K562 (cell line): Measurements from ENCODE around the gene SEC24C. TPM values are rescaled to one million over a fixed set of nuclear protein-coding genes. Genes with fewer than 3 reads are reported as not detected.
A peak's percentile ranks its signal among the peaks of the same experiment; 100 is the strongest.

Experiments used
- BRD9 ChIP-seq: fragments of 450-650 bp; IDR thresholded peaks from 2 replicates; pipeline ENCODE4 v1.6.1; 2018; ENCODE audit warnings: low read depth; ENCODE audit not compliant: partially characterized antibody
- CEBPB ChIP-seq: fragments of 450-650 bp; IDR thresholded peaks from 2 replicates; pipeline ENCODE4 v1.6.1; 2016; ENCODE audit warnings: missing genetic modification characterization, missing compliant biosample characterization
- DMBX1 ChIP-seq: fragments of 250-450 bp; sonication (Bioruptor Pico); IDR thresholded peaks from 2 replicates; pipeline ENCODE4 v1.8.0; 2022; ENCODE audit warnings: inconsistent platforms, mild to moderate bottlenecking, moderate library complexity, borderline replicate concordance
- DPF2 ChIP-seq: fragments of 450-650 bp; IDR thresholded peaks from 2 replicates; pipeline ENCODE4 v1.6.1; 2016
- ETV1 ChIP-seq: fragments of 450-650 bp; conservative IDR thresholded peaks from 2 replicates; pipeline ENCODE4 v1.6.1; 2016; ENCODE audit warnings: missing genetic modification characterization, control low read depth, low read depth, missing compliant biosample characterization
- GATAD2B ChIP-seq: fragments of 450-650 bp; IDR thresholded peaks from 2 replicates; pipeline ENCODE4 v1.6.1; 2017; ENCODE audit warnings: mild to moderate bottlenecking, borderline replicate concordance
- HLTF ChIP-seq: fragments of 450-650 bp; IDR thresholded peaks from 2 replicates; pipeline ENCODE4 v1.6.1; 2016
- KDM1A ChIP-seq, 2 experiments: fragments of 450-650 bp; IDR thresholded peaks; 2 replicates each; pipeline ENCODE4 v1.6.1; 2016; ENCODE audit warnings: mild to moderate bottlenecking in 2 of 2
- MIER1 ChIP-seq: fragments of 450-650 bp; IDR thresholded peaks from 2 replicates; pipeline ENCODE4 v1.6.1; 2016; ENCODE audit warnings: antibody characterized with exemption, mild to moderate bottlenecking, low read depth
- NR2C2 ChIP-seq, 2 experiments: fragments of 200-800 bp in 1 of 2; sonication (Bioruptor generic) in 1 of 2; sonication (generic) in 1 of 2; formaldehyde crosslinking in 1 of 2; IDR thresholded peaks; 2 replicates each; pipeline versions ENCODE4 v1.6.1 to v1.8.0; 2016 to 2022; ENCODE audit warnings: mild to moderate bottlenecking in 1 of 2, missing compliant biosample characterization in 1 of 2, missing genetic modification characterization in 1 of 2, missing genetic modification reagents in 1 of 2
- POLR2H ChIP-seq: IDR thresholded peaks from 2 replicates; pipeline ENCODE4 v1.6.1; 2016; ENCODE audit warnings: missing genetic modification characterization, low read depth, mild to moderate bottlenecking, control low read depth, missing compliant biosample characterization, moderate library complexity
- SNIP1 ChIP-seq: fragments of 450-650 bp; IDR thresholded peaks from 2 replicates; pipeline ENCODE4 v1.7.1; 2017; ENCODE audit warnings: low read depth, mild to moderate bottlenecking
- ZFP1 ChIP-seq: fragments of 450-650 bp; formaldehyde crosslinking; IDR thresholded peaks from 2 replicates; pipeline ENCODE4 v1.4.0; 2020; ENCODE audit warnings: mild to moderate bottlenecking, mixed read lengths
- ZNF589 ChIP-seq: fragments of 200-800 bp; sonication (Bioruptor generic); IDR thresholded peaks from 2 replicates; pipeline ENCODE4 v1.6.1; 2016; ENCODE audit warnings: low read depth, missing genetic modification characterization, missing compliant biosample characterization
- polyA plus RNA-seq, 8 experiments: library from polyadenylated mRNA; depleted of rRNA in 4 of 8; stranded (reverse) in 5 of 8; unstranded in 3 of 8; fragments of >200 nt; fragmentation: Nextera tagmentation in 2 of 8; fragmentation: Illumina TruSeq in 1 of 8; extraction: Ambion mirVana in 2 of 8; extraction: Trizol in 1 of 8; gene quantifications; 2 replicates each; pipeline versions ENCODE4 v1.2.1 to v1.2.3, GENCODE V29; 2011 to 2014; ENCODE audit warnings: inconsistent platforms in 1 of 8, missing spikeins in 1 of 8
- total RNA-seq, 7 experiments: library from RNA; depleted of rRNA in 6 of 7; stranded (reverse); fragments of >200 nt in 6 of 7; fragmentation: Illumina TruSeq in 2 of 7; extraction: Trizol in 2 of 7; gene quantifications; 2 replicates each; pipeline versions ENCODE4 v1.2.1 to v1.2.3, GENCODE V29; 2011 to 2021; ENCODE audit warnings: low replicate concordance in 1 of 7
- TF ChIP-seq, protein P1 (sequence below): conservative IDR thresholded peaks from 2 replicates; pipeline ENCODE4 v1.6.1; 2011; ENCODE audit warnings: low read depth, mild to moderate bottlenecking, low read length; ENCODE audit not compliant: control insufficient read depth
- TF ChIP-seq, protein P2 (sequence below), 2 experiments: fragments of 450-650 bp in 1 of 2; sonication (generic) in 1 of 2; formaldehyde crosslinking in 1 of 2; IDR thresholded peaks in 1 of 2; conservative IDR thresholded peaks in 1 of 2; 2 replicates each; pipeline versions ENCODE4 v1.6.1 to v1.8.1; 2016 to 2023; ENCODE audit warnings: mild to moderate bottlenecking in 2 of 2, moderate library complexity in 2 of 2, inconsistent platforms in 1 of 2, missing genetic modification reagents in 1 of 2
- TF ChIP-seq, protein P3 (sequence below): fragments of 450-650 bp; formaldehyde crosslinking; IDR thresholded peaks from 2 replicates; pipeline ENCODE4 v1.4.0; 2022; ENCODE audit warnings: missing genetic modification characterization
- TF ChIP-seq, protein P4 (sequence below): fragments of 450-650 bp; IDR thresholded peaks from 2 replicates; pipeline ENCODE4 v1.6.1; 2016; ENCODE audit warnings: borderline replicate concordance
- TF ChIP-seq, protein P5 (sequence below): sonication (generic); formaldehyde crosslinking; IDR thresholded peaks from 2 replicates; pipeline ENCODE4 v1.8.0; 2022; ENCODE audit warnings: missing genetic modification reagents, mild to moderate bottlenecking, moderate library complexity, borderline replicate concordance
- TF ChIP-seq, protein P6 (sequence below): fragments of 450-650 bp; formaldehyde crosslinking; IDR thresholded peaks from 2 replicates; pipeline ENCODE4 v1.4.0; 2022; ENCODE audit warnings: mild to moderate bottlenecking, moderate library complexity

Gene SEC24C
- total and polyA plus RNA-seq, 9 of the 15 experiments (the other 6 are each of a cell fraction or from before 2014, with no cell fraction given) = 19.0 to 115 (median 70.5) TPM

DNA sequence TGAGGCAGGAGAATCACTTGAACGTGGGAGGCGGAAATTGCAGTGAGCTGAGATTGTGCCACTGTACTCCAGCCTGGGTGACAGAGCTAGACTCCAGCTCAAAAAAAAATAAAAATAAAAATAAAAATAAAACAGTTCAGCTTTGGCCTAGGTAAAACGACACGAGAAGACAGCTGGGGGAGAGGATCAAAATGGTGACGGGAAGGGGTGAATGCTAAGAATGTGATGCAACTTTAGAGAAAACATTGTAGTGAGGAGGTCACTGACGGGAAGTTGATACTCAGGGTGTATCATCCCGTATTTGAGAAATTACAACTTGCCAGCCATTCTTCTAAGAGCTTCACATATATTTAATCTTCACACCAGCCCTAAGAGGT is 66.2 kb downstream of the SEC24C start (continued):
- TF ChIP-seq MIER1 = no peak
- 0 out of 2 replicates have a peak, but pooled peaks have one; percentile 22 for TF ChIP-seq DMBX1
- TF ChIP-seq ZFP1 = 0 out of 2 replicates have a peak, but pooled peaks have one; percentile 22
- peak; percentile 57; the same call in 1 of the 2 replicates for TF ChIP-seq CEBPB
- TF ChIP-seq KDM1A (IDR thresholded peaks at IDR 0.05) = peak in 1 of 2 experiments; percentile 11; a peak in 1 of 4 replicates
- no peak for TF ChIP-seq NR2C2 (CRISPR knock-in tag; IDR thresholded peaks at IDR 0.05)
- 0 out of 2 replicates have a peak, but pooled peaks have one; percentile 5 for TF ChIP-seq NR2C2 (tag; IDR thresholded peaks at IDR 0.05)
- no peak for TF ChIP-seq ETV1
- TF ChIP-seq, protein P1, sequence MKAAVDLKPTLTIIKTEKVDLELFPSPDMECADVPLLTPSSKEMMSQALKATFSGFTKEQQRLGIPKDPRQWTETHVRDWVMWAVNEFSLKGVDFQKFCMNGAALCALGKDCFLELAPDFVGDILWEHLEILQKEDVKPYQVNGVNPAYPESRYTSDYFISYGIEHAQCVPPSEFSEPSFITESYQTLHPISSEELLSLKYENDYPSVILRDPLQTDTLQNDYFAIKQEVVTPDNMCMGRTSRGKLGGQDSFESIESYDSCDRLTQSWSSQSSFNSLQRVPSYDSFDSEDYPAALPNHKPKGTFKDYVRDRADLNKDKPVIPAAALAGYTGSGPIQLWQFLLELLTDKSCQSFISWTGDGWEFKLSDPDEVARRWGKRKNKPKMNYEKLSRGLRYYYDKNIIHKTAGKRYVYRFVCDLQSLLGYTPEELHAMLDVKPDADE = no peak
- peak; percentile 10; the same call in 1 of the 2 replicates for TF ChIP-seq ZNF589
- TF ChIP-seq, protein P2, sequence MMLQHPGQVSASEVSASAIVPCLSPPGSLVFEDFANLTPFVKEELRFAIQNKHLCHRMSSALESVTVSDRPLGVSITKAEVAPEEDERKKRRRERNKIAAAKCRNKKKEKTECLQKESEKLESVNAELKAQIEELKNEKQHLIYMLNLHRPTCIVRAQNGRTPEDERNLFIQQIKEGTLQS (IDR thresholded peaks at IDR 0.05) = peak; percentile 75
- TF ChIP-seq, protein P2 (CRISPR knock-in tag; conservative IDR thresholded peaks at IDR 0.05) = no peak
- TF ChIP-seq, protein P3, sequence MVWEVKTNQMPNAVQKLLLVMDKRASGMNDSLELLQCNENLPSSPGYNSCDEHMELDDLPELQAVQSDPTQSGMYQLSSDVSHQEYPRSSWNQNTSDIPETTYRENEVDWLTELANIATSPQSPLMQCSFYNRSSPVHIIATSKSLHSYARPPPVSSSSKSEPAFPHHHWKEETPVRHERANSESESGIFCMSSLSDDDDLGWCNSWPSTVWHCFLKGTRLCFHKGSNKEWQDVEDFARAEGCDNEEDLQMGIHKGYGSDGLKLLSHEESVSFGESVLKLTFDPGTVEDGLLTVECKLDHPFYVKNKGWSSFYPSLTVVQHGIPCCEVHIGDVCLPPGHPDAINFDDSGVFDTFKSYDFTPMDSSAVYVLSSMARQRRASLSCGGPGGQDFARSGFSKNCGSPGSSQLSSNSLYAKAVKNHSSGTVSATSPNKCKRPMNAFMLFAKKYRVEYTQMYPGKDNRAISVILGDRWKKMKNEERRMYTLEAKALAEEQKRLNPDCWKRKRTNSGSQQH (CRISPR knock-in tag) = peak; percentile 50; the same call in 1 of the 2 replicates
- TF ChIP-seq HLTF = 0 out of 2 replicates have a peak, but pooled peaks have one; percentile 42
- TF ChIP-seq, protein P4, sequence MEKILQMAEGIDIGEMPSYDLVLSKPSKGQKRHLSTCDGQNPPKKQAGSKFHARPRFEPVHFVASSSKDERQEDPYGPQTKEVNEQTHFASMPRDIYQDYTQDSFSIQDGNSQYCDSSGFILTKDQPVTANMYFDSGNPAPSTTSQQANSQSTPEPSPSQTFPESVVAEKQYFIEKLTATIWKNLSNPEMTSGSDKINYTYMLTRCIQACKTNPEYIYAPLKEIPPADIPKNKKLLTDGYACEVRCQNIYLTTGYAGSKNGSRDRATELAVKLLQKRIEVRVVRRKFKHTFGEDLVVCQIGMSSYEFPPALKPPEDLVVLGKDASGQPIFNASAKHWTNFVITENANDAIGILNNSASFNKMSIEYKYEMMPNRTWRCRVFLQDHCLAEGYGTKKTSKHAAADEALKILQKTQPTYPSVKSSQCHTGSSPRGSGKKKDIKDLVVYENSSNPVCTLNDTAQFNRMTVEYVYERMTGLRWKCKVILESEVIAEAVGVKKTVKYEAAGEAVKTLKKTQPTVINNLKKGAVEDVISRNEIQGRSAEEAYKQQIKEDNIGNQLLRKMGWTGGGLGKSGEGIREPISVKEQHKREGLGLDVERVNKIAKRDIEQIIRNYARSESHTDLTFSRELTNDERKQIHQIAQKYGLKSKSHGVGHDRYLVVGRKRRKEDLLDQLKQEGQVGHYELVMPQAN = 0 out of 2 replicates have a peak, but pooled peaks have one; percentile 26
- TF ChIP-seq, protein P5, sequence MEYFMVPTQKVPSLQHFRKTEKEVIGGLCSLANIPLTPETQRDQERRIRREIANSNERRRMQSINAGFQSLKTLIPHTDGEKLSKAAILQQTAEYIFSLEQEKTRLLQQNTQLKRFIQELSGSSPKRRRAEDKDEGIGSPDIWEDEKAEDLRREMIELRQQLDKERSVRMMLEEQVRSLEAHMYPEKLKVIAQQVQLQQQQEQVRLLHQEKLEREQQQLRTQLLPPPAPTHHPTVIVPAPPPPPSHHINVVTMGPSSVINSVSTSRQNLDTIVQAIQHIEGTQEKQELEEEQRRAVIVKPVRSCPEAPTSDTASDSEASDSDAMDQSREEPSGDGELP = no peak
- TF ChIP-seq DPF2 = 0 out of 2 replicates have a peak, but pooled peaks have one; percentile 29
- TF ChIP-seq BRD9 = peak; percentile 43
- peak; percentile 73 for TF ChIP-seq POLR2H (tag)
- 0 out of 2 replicates have a peak, but pooled peaks have one; percentile 0 for TF ChIP-seq SNIP1
- TF ChIP-seq, protein P6, sequence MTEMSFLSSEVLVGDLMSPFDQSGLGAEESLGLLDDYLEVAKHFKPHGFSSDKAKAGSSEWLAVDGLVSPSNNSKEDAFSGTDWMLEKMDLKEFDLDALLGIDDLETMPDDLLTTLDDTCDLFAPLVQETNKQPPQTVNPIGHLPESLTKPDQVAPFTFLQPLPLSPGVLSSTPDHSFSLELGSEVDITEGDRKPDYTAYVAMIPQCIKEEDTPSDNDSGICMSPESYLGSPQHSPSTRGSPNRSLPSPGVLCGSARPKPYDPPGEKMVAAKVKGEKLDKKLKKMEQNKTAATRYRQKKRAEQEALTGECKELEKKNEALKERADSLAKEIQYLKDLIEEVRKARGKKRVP (CRISPR knock-in tag) = peak; percentile 73; the same call in 1 of the 2 replicates
- TF ChIP-seq GATAD2B = no peak
